Renal cortical epithelial cell (primary cell): ENCODE data around the gene KIF5C. TPM values are rescaled to one million over a fixed set of nuclear protein-coding genes. Genes with fewer than 3 reads are reported as not detected.
A peak's percentile ranks its signal among the peaks of the same experiment; 100 is the strongest.

Source experiments
- DNase-seq: peaks from one replicate; pipeline ENCODE4 v3.0.0-alpha.2; 2011; ENCODE audit warnings: low read depth
- total RNA-seq: library from RNA; depleted of rRNA; stranded (reverse); fragments of >200 nt; gene quantifications from 2 replicates; pipeline ENCODE4 v1.2.3, GENCODE V29; 2014

Gene KIF5C
- total RNA-seq, 1 donor from 2014 or later = 2.1 TPM

DNA sequence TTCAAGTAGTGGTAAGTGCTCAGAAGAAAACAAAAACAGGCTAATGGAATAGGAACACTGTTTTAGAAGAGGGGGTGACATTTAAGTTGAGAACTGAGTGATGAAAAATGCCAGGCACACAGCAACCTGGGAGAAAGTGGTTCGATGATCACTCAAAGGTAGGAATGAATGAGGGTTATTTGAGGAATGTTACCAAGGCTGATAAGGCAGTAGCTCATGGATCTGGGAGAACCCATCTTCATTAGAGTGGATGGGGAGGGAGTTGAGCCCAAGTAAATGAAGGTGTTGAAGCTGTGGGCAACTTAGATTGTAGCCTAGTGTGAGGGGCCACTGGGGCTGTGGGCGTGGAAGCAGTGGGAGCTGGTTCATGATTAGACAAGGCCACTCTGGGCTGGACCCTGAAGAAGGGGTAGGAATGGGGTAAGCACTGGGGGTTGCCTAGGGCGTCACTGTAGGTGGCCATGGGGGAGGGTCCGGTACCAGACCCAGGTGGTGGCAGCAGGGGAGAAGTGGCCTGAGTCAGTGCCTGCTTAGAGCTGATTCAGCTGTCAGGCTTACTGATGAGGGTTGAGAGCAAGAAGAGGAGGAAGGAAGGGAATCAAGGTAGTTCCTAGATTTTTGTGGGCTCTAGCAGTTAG, 141.0 kb downstream of the KIF5C start:
- no peak for DNase-seq

GRCh38 chr2:149017116-149017985, 142.3 kb downstream of the KIF5C start:
- DNase-seq = peak; percentile 59

- no peak for DNase-seq
Measured at GRCh38 chr2:149018981-149019380, 144.0 kb downstream of the KIF5C start.

- DNase-seq = peak; percentile 38
Measured at GRCh38 chr2:149019768-149020167, 144.7 kb downstream of the KIF5C start.

DNA sequence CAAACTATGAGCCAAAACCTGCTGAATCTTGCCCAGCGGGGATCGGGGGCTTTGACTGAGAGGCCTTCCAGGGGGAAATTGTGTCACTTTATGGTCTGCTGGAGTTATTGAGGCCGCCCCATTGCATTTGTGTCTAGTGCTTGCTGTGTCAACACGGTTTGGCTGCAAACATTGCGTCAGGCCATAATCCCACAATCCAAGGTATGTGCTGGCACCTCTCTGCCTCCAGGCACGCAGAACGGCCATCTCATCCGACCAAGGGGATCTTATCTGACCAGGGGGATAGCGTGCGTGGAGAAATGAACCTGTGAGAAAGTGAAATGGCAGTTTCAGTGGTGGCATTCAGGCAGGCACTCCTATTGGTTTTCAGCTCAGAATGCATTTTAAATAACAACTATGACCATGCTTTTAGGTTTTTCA, 145.4 kb downstream of the KIF5C start:
- no peak for DNase-seq

DNA sequence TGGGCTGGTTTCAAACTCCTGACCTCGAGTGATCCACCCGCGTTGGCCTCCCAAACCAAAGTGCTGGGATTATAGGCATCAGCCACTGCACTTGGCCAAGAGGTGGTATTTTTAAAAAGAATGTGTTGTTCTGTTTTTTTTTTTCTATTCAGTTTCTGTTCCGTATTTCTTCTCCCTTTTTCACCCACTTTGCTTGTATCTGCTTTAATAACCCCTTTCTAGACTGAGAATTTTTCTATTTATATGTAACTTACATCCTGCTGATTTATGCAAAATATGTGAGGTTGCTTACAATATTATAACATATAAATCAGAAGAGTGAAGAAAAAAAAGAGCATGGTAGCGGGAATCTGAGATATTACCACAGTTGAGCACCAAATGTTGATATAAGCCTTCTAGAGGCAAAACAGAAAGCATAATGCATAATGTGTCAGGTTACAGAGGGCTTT, 146.3 kb downstream of the KIF5C start:
- DNase-seq = no peak

GRCh38 chr2:149021761-149022160, 146.7 kb downstream of the KIF5C start:
- no peak for DNase-seq

DNA sequence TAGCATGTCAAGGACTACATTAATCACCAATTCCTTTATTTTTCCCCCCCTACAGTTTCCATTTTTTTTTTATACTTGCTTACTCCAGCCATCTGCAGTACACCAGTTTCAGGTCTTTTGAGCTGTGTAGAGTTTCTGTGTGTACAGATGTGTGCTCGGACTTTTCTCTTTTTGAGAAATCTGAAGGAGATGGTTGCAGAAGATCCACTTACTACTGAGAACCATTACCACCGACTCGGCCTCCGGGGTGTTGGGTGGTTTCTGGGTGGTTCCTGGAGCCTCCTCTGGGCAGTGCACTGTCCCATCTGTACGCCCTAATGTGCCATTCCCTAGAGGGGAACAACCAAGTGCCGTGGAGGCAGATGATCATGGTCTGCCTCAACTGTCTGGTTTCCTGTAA, 148.1 kb downstream of the KIF5C start:
- no peak for DNase-seq

- peak; percentile 30 for DNase-seq
Measured at GRCh38 chr2:149027590-149028250, 152.7 kb downstream of the KIF5C start.

DNA sequence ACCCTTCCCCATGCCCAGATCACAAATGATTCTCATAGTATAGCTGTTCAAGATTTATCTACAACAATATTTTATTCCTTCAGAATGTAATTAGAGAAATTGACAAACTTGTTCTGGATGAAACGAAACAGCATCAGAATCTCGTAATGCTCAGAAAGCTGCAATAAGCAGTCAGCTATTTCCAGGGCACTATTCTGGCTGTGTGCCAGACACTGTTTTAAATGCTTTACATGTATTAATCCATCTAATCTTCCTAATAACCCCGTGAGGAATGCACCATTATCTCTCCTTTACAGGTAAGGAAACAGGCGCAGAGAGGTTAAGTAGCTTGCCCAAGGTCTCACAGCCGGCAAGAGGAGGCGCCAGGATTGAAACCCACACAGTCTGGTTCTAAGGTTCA, 153.3 kb downstream of the KIF5C start:
- no peak for DNase-seq

DNA sequence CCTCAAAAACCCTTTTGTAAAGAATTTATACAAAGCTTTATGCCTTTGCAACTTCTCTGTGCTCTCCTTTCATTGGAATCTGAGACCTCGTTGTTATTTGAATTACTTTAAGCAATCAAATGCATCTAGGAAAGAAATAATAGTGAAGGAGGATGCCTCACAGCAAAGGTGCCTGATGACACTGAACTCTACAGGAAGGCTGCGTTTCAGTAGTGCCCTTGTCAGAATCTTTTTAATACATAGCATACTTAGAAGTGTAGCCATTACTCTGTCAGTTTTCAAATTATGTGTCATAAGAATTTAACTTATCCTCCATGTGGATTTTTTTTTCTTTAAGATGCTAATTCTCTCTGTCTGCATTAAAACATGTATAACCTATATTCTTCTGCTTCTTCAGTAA, 153.9 kb downstream of the KIF5C start:
- no peak for DNase-seq

DNA sequence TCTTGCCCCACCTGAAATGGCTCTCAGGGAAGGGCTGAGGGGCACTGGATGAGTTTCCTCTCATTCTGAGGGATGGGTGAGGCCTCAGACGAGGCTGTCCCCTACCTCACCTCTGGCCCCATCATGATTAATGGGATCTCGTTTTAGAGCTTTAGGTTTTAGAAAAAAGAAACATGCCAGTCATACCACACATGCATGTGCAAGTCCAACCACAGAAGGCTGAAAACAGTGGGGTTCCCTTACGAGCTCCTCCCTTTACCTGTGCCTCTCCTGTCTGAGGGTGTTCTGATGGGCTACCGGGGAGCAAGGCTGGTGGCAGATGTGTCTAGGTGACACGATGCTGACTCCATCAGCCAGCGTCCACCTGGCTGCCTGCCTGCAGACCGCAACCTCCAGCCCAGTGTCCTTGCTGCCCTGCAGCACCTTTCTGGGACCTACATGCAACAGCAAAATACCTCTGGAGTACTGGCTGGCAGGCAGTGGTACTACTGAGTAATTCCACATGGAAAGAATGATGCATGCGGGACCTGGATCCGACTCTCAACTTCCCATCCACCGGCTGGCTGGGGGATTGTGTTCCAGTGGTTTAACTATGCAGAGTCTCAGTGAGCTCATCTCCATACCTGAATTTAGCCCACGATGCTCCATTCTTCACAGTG, 154.4 kb downstream of the KIF5C start:
- DNase-seq = no peak

DNA sequence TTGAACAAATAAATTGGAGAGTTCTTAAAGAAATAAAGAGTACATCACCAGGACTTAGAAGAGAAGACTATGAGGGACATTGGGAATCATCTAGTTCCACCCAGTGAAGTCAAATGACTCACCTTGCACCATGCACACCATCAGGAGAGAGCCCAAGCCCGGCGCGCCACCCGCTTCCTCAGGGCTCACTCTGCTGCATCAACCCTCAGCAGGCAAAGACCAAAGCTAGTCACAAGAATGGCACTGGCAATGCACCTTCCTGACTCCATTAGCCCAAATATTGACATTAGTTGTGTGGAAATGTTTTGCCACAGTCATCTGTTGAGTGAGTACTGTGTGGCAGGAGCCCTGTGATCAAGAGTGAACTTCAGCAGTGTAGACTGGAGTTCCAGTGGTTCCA, 156.4 kb downstream of the KIF5C start:
- no peak for DNase-seq

GRCh38 chr2:149033716-149034115, 158.7 kb downstream of the KIF5C start:
- no peak for DNase-seq

- no peak for DNase-seq
Measured at GRCh38 chr2:149034406-149034805, 159.4 kb downstream of the KIF5C start.

- no peak for DNase-seq
Measured at GRCh38 chr2:149036507-149037293, 161.7 kb downstream of the KIF5C start.

- peak; percentile 16 for DNase-seq
Measured at GRCh38 chr2:149037851-149038250, 162.8 kb downstream of the KIF5C start.

GRCh38 chr2:149038442-149039212, 163.6 kb downstream of the KIF5C start, which contains the start of gene LYPD6B:
Gene LYPD6B, plus strand, starts transcription at chr2:149038699. Its CDS starts 92,250 bp downstream, at chr2:149130949.
- no peak for DNase-seq

GRCh38 chr2:149039213-149039724, 164.2 kb downstream of the KIF5C start:
- DNase-seq = no peak

- DNase-seq = no peak
Measured at GRCh38 chr2:149040451-149040850, 165.4 kb downstream of the KIF5C start.
